MG63 (cell line): ENCODE data around the gene PRSS1. TPM values are rescaled to one million over a fixed set of nuclear protein-coding genes. Genes with fewer than 3 reads are reported as not detected.

Source experiments
- DNase-seq: peaks from one replicate; pipeline ENCODE4 v3.0.0-alpha.2; 2020
- H3K27me3 ChIP-seq: fragments of 250-450 bp; sonication (Bioruptor Pico); 2 replicates; pipeline ENCODE4 v1.5.1; 2020; ENCODE audit warnings: mild to moderate bottlenecking, moderate library complexity
- H3K36me3 ChIP-seq: fragments of 250-450 bp; sonication (Bioruptor Pico); 2 replicates; pipeline ENCODE4 v1.5.1; 2020; ENCODE audit warnings: mild to moderate bottlenecking, moderate library complexity
- H3K4me3 ChIP-seq: fragments of 250-450 bp; sonication (Bioruptor Pico); 2 replicates; pipeline ENCODE4 v1.5.1; 2020; ENCODE audit warnings: mild to moderate bottlenecking, moderate library complexity
- H3K9me3 ChIP-seq: fragments of 250-450 bp; sonication (Bioruptor Pico); 2 replicates; pipeline ENCODE4 v1.5.1; 2020; ENCODE audit warnings: mild to moderate bottlenecking, moderate library complexity
- total RNA-seq: library from RNA; depleted of rRNA; stranded (reverse); fragments of >200 nt; shearing (Covaris generic); gene quantifications from 2 replicates; pipeline ENCODE4 v1.2.3, GENCODE V29; 2014; ENCODE audit warnings: low replicate concordance; rRNA removed

Gene PRSS1
- total RNA-seq, 1 experiment from 2014 or later = not detected

GRCh38 chr7:142796501-142797390 is 47.5 kb downstream of the PRSS1 start:
- DNase-seq = no peak
- H3K27me3 ChIP-seq = peaks cover 18% of the 10 kb centered on the region
- H3K4me3 ChIP-seq = no peak overlapping the region
- H3K9me3 ChIP-seq = no peaks in the 10 kb centered on the region
- H3K36me3 ChIP-seq = no peaks in the 10 kb centered on the region

GRCh38 chr7:142797391-142798377 is 48.4 kb downstream of the PRSS1 start:
- Histone ChIP-seq H3K36me3 (no peaks in the 10 kb centered on the region), H3K9me3 (no peaks in the 10 kb centered on the region), H3K4me3 (no peak overlapping the region), H3K27me3 (peaks cover 18% of the 10 kb centered on the region)
- no peak for DNase-seq

GRCh38 chr7:142798451-142799436 is 49.5 kb downstream of the PRSS1 start:
- Histone ChIP-seq H3K27me3 (peaks cover 18% of the 10 kb centered on the region), H3K36me3 (no peaks in the 10 kb centered on the region), H3K9me3 (no peaks in the 10 kb centered on the region), H3K4me3 (no peak overlapping the region)
- no peak for DNase-seq

GRCh38 chr7:142799437-142799835 is 50.2 kb downstream of the PRSS1 start:
- no peaks in the 10 kb centered on the region for H3K36me3 ChIP-seq
- no peak overlapping the region for H3K4me3 ChIP-seq
- no peak for DNase-seq
- H3K27me3 ChIP-seq = peaks cover 18% of the 10 kb centered on the region
- H3K9me3 ChIP-seq = no peaks in the 10 kb centered on the region

GRCh38 chr7:142800088-142800487 is 50.8 kb downstream of the PRSS1 start:
- Histone ChIP-seq H3K36me3 (no peaks in the 10 kb centered on the region), H3K27me3 (peaks cover 18% of the 10 kb centered on the region), H3K9me3 (no peaks in the 10 kb centered on the region), H3K4me3 (no peak overlapping the region)
- DNase-seq = no peak

- no peak for DNase-seq
Measured at GRCh38 chr7:142800699-142801260, 51.5 kb downstream of the PRSS1 start.

GRCh38 chr7:142801601-142802295 is 52.5 kb downstream of the PRSS1 start:
- H3K36me3 ChIP-seq = no peaks in the 10 kb centered on the region
- peaks cover 13% of the 10 kb centered on the region for H3K27me3 ChIP-seq
- H3K4me3 ChIP-seq = no peak overlapping the region
- no peaks in the 10 kb centered on the region for H3K9me3 ChIP-seq
- DNase-seq = no peak

More at GRCh38 chr7:142800699-142801260, 51.5 kb downstream of the PRSS1 start:
- H3K4me3 ChIP-seq = no peak overlapping the region
- H3K27me3 ChIP-seq = peaks cover 18% of the 10 kb centered on the region
- no peaks in the 10 kb centered on the region for H3K9me3 ChIP-seq
- no peaks in the 10 kb centered on the region for H3K36me3 ChIP-seq

GRCh38 chr7:142802301-142802700 is 53.0 kb downstream of the PRSS1 start:
- H3K36me3 ChIP-seq = no peaks in the 10 kb centered on the region
- no peaks in the 10 kb centered on the region for H3K9me3 ChIP-seq
- no peak for DNase-seq
- H3K27me3 ChIP-seq = peaks cover 8% of the 10 kb centered on the region
- H3K4me3 ChIP-seq = no peak overlapping the region

Other genes starting within 250 kb of the PRSS1 start
- gene PRSS2, start 21.5 kb downstream of the PRSS1 start, total RNA-seq = not detected in 2 replicates
- 0.96 and 3.6 TPM in 2 replicates for gene EPHB6, start 105.6 kb downstream of the PRSS1 start, total RNA-seq
- not detected in 2 replicates for gene TRPV6, start 136.3 kb downstream of the PRSS1 start, total RNA-seq
- gene TRPV5, start 184.3 kb downstream of the PRSS1 start, total RNA-seq = not detected in 2 replicates
- gene LLCFC1, start 190.0 kb downstream of the PRSS1 start, total RNA-seq = not detected in 2 replicates
- not detected in 2 replicates for gene KEL, start 212.9 kb downstream of the PRSS1 start, total RNA-seq